Fibroblast of lung (primary cell): ENCODE results near the gene GNG7.

Source experiments
- EZH2 ChIP-seq: IDR thresholded peaks from 2 replicates; pipeline ENCODE4 v1.5.1; 2012; ENCODE audit warnings: low read length, control low read depth, mild to moderate bottlenecking; ENCODE audit errors: missing control alignments
- TF ChIP-seq, protein P1 (sequence below), 2 donors: IDR thresholded peaks in 1 of 2; conservative IDR thresholded peaks in 1 of 2; 1 replicate in 1 of 2; 2 replicates in 1 of 2; pipeline ENCODE4 v1.5.1; 2011 to 2012; ENCODE audit warnings: low read length in 2 of 2, control low read depth in 1 of 2, inconsistent platforms in 1 of 2, low read depth in 1 of 2, mild to moderate bottlenecking in 1 of 2

DNA sequence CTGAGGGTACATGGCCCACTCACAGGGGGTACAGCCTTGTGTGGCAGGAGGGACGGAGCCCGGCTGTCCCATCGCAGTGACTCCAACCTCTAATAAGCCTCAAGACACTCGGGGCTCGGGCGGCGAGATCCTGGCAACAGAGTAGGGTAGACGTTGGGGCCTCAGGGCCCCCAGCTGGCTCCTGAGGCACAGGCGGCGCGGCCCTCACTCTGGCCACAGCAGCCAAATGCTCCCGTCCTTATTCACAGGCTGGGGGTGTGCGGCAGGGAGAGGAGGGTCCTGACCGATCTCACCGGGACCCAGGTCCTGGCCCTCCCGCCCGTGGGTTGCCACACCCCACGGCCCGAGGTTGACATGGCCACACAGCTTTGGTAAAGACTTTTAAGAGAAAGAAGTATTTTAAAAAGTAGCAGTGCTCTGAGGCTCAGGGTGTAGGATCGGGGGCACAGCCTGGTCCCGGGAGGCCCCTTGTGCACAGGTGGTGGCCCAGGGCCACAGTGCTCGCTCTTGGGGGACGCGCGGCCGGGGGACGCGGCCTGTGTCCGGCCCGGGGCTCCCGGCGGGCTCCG, 29.7 kb upstream of the GNG7 start:
- TF ChIP-seq, protein P1, sequence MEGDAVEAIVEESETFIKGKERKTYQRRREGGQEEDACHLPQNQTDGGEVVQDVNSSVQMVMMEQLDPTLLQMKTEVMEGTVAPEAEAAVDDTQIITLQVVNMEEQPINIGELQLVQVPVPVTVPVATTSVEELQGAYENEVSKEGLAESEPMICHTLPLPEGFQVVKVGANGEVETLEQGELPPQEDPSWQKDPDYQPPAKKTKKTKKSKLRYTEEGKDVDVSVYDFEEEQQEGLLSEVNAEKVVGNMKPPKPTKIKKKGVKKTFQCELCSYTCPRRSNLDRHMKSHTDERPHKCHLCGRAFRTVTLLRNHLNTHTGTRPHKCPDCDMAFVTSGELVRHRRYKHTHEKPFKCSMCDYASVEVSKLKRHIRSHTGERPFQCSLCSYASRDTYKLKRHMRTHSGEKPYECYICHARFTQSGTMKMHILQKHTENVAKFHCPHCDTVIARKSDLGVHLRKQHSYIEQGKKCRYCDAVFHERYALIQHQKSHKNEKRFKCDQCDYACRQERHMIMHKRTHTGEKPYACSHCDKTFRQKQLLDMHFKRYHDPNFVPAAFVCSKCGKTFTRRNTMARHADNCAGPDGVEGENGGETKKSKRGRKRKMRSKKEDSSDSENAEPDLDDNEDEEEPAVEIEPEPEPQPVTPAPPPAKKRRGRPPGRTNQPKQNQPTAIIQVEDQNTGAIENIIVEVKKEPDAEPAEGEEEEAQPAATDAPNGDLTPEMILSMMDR (conservative IDR thresholded peaks at IDR 0.05 in 1 of 2, IDR thresholded peaks at IDR 0.05 in 1 of 2; ENCODE audit: low read depth in 1 of 2, low read length in 2 of 2) = no peak
- TF ChIP-seq EZH2 = no peak
